ENCODE results near the gene SPTB. TPM values are rescaled to one million over a fixed set of nuclear protein-coding genes. Genes with fewer than 3 reads are reported as not detected.
A peak's percentile ranks its signal among the peaks of the same experiment; 100 is the strongest.

Gene SPTB
- total and polyA plus RNA-seq, 3 donors from 2014 or later: 3.3 to 6.6 (median 5.6) TPM

DNA sequence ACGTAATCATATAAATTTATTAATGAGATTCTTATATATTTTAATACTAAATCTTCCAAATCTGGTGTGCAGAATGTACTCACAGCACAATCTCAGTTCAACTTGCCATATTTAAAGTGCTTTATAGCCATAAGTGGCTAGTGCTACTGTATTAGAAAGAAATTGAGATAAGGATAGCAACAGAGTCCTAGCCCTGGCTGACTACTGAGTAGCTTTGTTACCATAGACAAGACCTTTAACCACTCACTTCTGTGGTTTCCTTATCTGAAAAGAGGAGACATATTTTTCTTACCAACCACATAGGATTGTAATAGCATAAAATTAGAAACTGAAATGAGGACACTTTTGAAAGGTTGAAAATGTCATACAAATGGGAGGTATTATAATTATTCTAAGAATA lies 32.6 kb upstream of the SPTB start:
- intact Hi-C loops (cut with DNase I; ENCODE audit: low total_unique reads): no loop called here
- TF ChIP-seq POLR2A (IDR thresholded peaks at IDR 0.05): no peak
- TF ChIP-seq, protein P1, sequence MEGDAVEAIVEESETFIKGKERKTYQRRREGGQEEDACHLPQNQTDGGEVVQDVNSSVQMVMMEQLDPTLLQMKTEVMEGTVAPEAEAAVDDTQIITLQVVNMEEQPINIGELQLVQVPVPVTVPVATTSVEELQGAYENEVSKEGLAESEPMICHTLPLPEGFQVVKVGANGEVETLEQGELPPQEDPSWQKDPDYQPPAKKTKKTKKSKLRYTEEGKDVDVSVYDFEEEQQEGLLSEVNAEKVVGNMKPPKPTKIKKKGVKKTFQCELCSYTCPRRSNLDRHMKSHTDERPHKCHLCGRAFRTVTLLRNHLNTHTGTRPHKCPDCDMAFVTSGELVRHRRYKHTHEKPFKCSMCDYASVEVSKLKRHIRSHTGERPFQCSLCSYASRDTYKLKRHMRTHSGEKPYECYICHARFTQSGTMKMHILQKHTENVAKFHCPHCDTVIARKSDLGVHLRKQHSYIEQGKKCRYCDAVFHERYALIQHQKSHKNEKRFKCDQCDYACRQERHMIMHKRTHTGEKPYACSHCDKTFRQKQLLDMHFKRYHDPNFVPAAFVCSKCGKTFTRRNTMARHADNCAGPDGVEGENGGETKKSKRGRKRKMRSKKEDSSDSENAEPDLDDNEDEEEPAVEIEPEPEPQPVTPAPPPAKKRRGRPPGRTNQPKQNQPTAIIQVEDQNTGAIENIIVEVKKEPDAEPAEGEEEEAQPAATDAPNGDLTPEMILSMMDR (IDR thresholded peaks at IDR 0.05): no peak

DNA sequence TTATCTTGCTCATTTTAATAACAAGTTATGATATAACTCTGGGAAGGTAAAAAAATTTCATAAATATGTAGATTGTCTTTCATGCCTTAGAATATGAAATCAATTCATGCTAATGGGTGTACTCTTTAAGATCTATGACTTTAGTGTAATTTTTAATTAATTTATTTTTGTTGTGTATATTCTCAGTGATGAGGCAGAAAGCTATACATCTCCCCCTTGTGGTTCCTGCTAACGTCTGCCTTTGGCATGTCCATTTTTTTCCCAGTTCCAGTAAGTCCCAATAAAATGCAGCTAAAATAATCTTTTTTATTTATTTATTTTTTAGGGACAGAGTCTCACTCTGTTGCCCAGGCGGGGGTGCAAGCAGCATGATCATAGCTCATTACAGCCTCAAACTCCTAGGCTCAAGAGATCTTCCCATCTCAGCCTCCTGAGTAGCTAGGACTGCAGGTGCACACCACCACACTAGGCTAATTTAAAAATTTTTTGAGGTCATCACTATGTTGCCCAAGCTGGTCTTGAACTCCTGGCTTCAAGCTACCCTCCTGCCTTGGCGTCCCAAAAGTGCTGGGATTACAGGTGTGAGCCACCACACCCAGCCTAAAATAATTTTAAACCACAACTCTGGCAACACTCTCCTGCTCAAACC lies 31.3 kb upstream of the SPTB start:
- peaks cover 19% of the 10 kb centered on the region for H3K4me1 ChIP-seq
- H3K27me3 ChIP-seq: no peaks in the 10 kb centered on the region
- no peaks in the 10 kb centered on the region for H3K36me3 ChIP-seq (ENCODE audit: low read depth, missing control alignments)
- DNase-seq: no peak
- 38 to 51% methylated on average over 3 of the region's 3 CpGs for WGBS, 2 donors
- intact Hi-C loops (cut with DNase I; ENCODE audit: low total_unique reads): no loop called here
- H3K27ac ChIP-seq: no peak overlapping the region
- no peaks in the 10 kb centered on the region for H3K9me3 ChIP-seq
- no peak overlapping the region for H3K4me3 ChIP-seq
- TF ChIP-seq, protein P1 (IDR thresholded peaks at IDR 0.05): peak in 2 of 3 experiments; percentile 10 to 48
- TF ChIP-seq POLR2A (IDR thresholded peaks at IDR 0.05): no peak

More for the DNA sequence above, 32.6 kb upstream of the SPTB start:
- H3K27ac ChIP-seq: no peak overlapping the region
- no peaks in the 10 kb centered on the region for H3K27me3 ChIP-seq
- 40 to 50% methylated on average over 1 of the region's 1 CpG for WGBS, 2 donors
- no peaks in the 10 kb centered on the region for H3K9me3 ChIP-seq
- no peak overlapping the region for H3K4me3 ChIP-seq
- no peaks in the 10 kb centered on the region for H3K36me3 ChIP-seq (ENCODE audit: low read depth, missing control alignments)
- no peak for DNase-seq
- H3K4me1 ChIP-seq: peaks cover 19% of the 10 kb centered on the region

DNA sequence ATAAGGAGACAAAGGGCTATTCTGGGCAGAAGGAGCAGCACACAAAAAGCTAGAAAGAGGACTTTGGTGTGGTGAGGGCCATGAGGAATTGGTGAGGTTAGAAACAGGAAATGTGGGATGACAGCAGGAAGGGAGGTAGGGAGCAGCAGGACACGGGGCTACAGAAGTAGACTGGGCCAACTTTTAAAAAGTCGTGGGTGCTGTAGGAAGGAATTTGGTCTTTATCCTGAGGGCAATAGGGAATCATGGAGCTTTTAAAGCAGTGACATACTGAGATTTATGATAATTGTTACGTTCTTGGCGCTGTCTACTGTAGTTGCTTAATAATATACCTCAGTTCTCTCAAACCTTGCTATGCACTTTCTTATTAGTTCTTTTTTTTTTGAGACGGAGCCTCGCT lies 26.3 kb upstream of the SPTB start:
- no peak overlapping the region for H3K4me3 ChIP-seq

DNA sequence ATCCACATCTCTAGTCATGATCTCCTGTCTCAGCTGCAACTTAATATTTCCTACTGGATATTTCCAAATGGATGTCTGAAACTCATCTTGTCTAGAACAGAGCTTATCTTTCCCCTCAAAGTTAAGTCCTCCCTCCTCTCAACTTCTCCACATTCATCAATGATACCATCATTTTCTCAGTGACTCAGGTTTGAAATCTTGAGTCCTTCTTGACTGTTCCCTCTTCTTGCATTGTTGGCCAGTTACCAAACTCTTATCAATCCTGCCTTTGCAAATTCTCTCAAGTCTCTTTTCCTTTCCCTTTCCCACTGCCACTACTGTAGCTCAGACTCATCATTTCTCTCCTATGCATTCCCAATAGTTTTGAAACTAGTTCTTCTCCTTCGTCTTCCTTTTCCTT lies 20.3 kb upstream of the SPTB start:
- intact Hi-C loops (cut with DNase I; ENCODE audit: low total_unique reads): no loop called here
- DNase-seq: no peak
- WGBS, 2 donors: 85 to 94% methylated on average over 1 of the region's 1 CpG

More for the DNA sequence above, 26.3 kb upstream of the SPTB start:
- Histone ChIP-seq H3K36me3 (ENCODE audit: low read depth, missing control alignments) (no peaks in the 10 kb centered on the region), H3K9me3 (no peaks in the 10 kb centered on the region), H3K4me1 (no peaks in the 10 kb centered on the region), H3K27ac (no peak overlapping the region), H3K27me3 (no peaks in the 10 kb centered on the region)
- TF ChIP-seq POLR2A (IDR thresholded peaks at IDR 0.05): no peak
- TF ChIP-seq, protein P1 (IDR thresholded peaks at IDR 0.05): no peak
- DNase-seq: no peak
- intact Hi-C loops (cut with DNase I; ENCODE audit: low total_unique reads): no loop called here
- 76 to 77% methylated on average over 6 of the region's 6 CpGs for WGBS, 2 donors

More for the DNA sequence above, 20.3 kb upstream of the SPTB start:
- Histone ChIP-seq H3K9me3 (no peaks in the 10 kb centered on the region), H3K27ac (no peak overlapping the region), H3K36me3 (ENCODE audit: low read depth, missing control alignments) (no peaks in the 10 kb centered on the region), H3K4me3 (no peak overlapping the region), H3K27me3 (no peaks in the 10 kb centered on the region), H3K4me1 (no peaks in the 10 kb centered on the region)
- TF ChIP-seq, protein P1 (IDR thresholded peaks at IDR 0.05): no peak
- TF ChIP-seq POLR2A (IDR thresholded peaks at IDR 0.05): no peak
